Caco-2 (cell line): ENCODE measurements around the gene ROBO1. TPM values are rescaled to one million over a fixed set of nuclear protein-coding genes. Genes with fewer than 3 reads are reported as not detected.
"Not testable (repeated sequence)": the region's sequence is repeated elsewhere in the genome, so short reads cannot be mapped to it uniquely, and the experiment has no call there.

Experiments used
- BruUV-seq: library from RNA; stranded (reverse); fragments of 400-500 nt; replicated peaks from 2 replicates; lab custom pipeline; 2021; lab: Mats Ljungman, UMichigan
- CTCF ChIA-PET: fragments of 300-600 bp; sonication (Branson Sonifier 250); formaldehyde crosslinking; loops from one replicate; lab custom pipeline; 2022; ENCODE audit warnings: antibody characterized with exemption; lab: Charles Lee
- POLR2A ChIA-PET: fragments of 300-600 bp; sonication (Branson Sonifier 250); formaldehyde crosslinking; loops from one replicate; lab custom pipeline; 2022; ENCODE audit warnings: antibody characterized with exemption; lab: Charles Lee
- DNase-seq, 2 experiments: peaks; one replicate each; pipeline versions ENCODE4 v3.0.0 to v3.0.0-alpha.2; 2020 to 2022
- H3K27me3 ChIP-seq: replicated peaks from 2 replicates; pipeline ENCODE4 v1.6.0; 2011; ENCODE audit warnings: low read length; ENCODE audit not compliant: control insufficient read depth, insufficient read depth
- H3K36me3 ChIP-seq: 2 replicates; pipeline ENCODE4 v1.5.1; 2011; ENCODE audit warnings: low read length; ENCODE audit not compliant: control insufficient read depth, insufficient read depth
- H3K4me1 ChIP-seq: fragments of 250-450 bp; sonication (Bioruptor Pico); 2 replicates; pipeline ENCODE4 v1.5.1; 2020; ENCODE audit warnings: mild to moderate bottlenecking
- H3K4me3 ChIP-seq: 2 replicates; pipeline ENCODE4 v1.5.1; 2011; ENCODE audit warnings: low read depth, mild to moderate bottlenecking, control low read depth, low read length
- H3K9me3 ChIP-seq: fragments of 250-450 bp; sonication (Bioruptor Pico); 2 replicates; pipeline ENCODE4 v1.5.1; 2020; ENCODE audit warnings: mild to moderate bottlenecking, moderate library complexity
- H3K27ac Mint-ChIP-seq: one replicate; pipeline ENCODE4 v1.8.0; 2022; ENCODE audit warnings: mixed read lengths; ENCODE audit not compliant: unreplicated experiment
- H3K27me3 Mint-ChIP-seq: one replicate; pipeline ENCODE4 v1.8.0; 2022; ENCODE audit warnings: mixed read lengths; ENCODE audit not compliant: insufficient read depth, unreplicated experiment
- H3K36me3 Mint-ChIP-seq: one replicate; pipeline ENCODE4 v1.8.0; 2022; ENCODE audit warnings: mild to moderate bottlenecking, mixed read lengths; ENCODE audit not compliant: insufficient read depth, unreplicated experiment
- H3K4me1 Mint-ChIP-seq: one replicate; pipeline ENCODE4 v1.8.0; 2022; ENCODE audit warnings: low read depth, mixed read lengths; ENCODE audit not compliant: unreplicated experiment
- H3K4me3 Mint-ChIP-seq: one replicate; pipeline ENCODE4 v1.8.0; 2022; ENCODE audit warnings: mild to moderate bottlenecking, moderate library complexity, mixed read lengths; ENCODE audit not compliant: unreplicated experiment
- H3K9me3 Mint-ChIP-seq: one replicate; pipeline ENCODE4 v1.8.0; 2022; ENCODE audit warnings: mixed read lengths; ENCODE audit not compliant: unreplicated experiment
- CTCF ChIP-seq, 2 experiments: fragments of 200-600 bp in 1 of 2; IDR thresholded peaks; 1 replicate in 1 of 2; 2 replicates in 1 of 2; pipeline versions ENCODE4 v1.5.1 to v1.8.0; 2011 to 2022; ENCODE audit warnings: antibody characterized with exemption in 1 of 2, control low read depth in 1 of 2, inconsistent platforms in 1 of 2, low read depth in 1 of 2, low read length in 1 of 2, mild to moderate bottlenecking in 1 of 2, moderate library complexity in 1 of 2; ENCODE audit not compliant: insufficient read depth in 1 of 2, severe bottlenecking in 1 of 2, unreplicated experiment in 1 of 2
- intact Hi-C: fragments of 100-400 bp; cut with micrococcal nuclease; formaldehyde crosslinking; loops from one replicate; pipeline ENCODE4 v1.10.0; 2022; ENCODE audit not compliant: unreplicated experiment
- total RNA-seq: library from RNA; stranded (reverse); gene quantifications from 2 replicates; pipeline ENCODE4 v1.2.3, GENCODE V29; 2022

The ROBO1 gene
- total RNA-seq, 1 experiment from 2014 or later: 1.8 TPM

DNA sequence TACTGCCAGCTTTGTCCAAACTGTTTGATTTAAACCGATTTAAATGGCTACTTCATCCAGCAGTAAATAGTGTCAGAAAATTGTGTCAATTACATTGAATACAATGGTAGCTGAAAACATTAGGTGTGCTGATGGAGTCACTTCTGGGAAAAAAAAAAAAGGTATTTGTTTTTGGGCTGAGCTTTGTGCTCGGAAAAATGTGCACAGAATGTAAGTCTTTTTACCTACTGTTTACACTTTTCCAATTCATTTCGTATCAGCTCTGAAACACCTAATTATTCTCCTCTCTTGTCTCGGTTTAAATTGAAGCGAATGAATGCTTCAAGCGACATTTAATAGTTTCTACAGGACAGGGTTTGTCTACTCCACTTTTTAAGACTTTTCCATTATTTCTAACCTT, 1078.4 kb downstream of the ROBO1 start:
- Mint-ChIP-seq H3K4me1 (no peaks in the 10 kb centered on the region), H3K27me3 (no peaks in the 10 kb centered on the region), H3K4me3 (no peak overlapping the region), H3K36me3 (no peaks in the 10 kb centered on the region), H3K27ac (no peak overlapping the region), H3K9me3 (no peaks in the 10 kb centered on the region)
- ChIA-PET CTCF (no interaction called here), POLR2A (no interaction called here)
- H3K36me3 ChIP-seq: no peaks in the 10 kb centered on the region
- no peak for DNase-seq
- no peak for TF ChIP-seq CTCF (IDR thresholded peaks at IDR 0.05; ENCODE audit: insufficient read depth in 1 of 2, low read depth in 1 of 2, low read length in 1 of 2, severe bottlenecking in 1 of 2, unreplicated experiment in 1 of 2)
- H3K9me3 ChIP-seq: no peaks in the 10 kb centered on the region
- intact Hi-C loops: no loop called here
- BruUV-seq: no TSS peak
- H3K4me1 ChIP-seq: no peaks in the 10 kb centered on the region
- H3K4me3 ChIP-seq: no peak overlapping the region
- H3K27me3 ChIP-seq: no peaks in the 10 kb centered on the region

GRCh38 chr3:78687520-78687919, 1080.3 kb downstream of the ROBO1 start:
- no TSS peak for BruUV-seq
- POLR2A ChIA-PET: no interaction called here
- Histone ChIP-seq H3K4me3 (no peak overlapping the region), H3K36me3 (no peaks in the 10 kb centered on the region), H3K4me1 (no peaks in the 10 kb centered on the region), H3K27me3 (no peaks in the 10 kb centered on the region), H3K9me3 (no peaks in the 10 kb centered on the region)
- Mint-ChIP-seq H3K9me3 (no peaks in the 10 kb centered on the region), H3K27me3 (no peaks in the 10 kb centered on the region), H3K27ac (no peak overlapping the region), H3K4me1 (no peaks in the 10 kb centered on the region), H3K4me3 (no peak overlapping the region), H3K36me3 (no peaks in the 10 kb centered on the region)
- TF ChIP-seq CTCF (IDR thresholded peaks at IDR 0.05; ENCODE audit: insufficient read depth in 1 of 2, low read depth in 1 of 2, low read length in 1 of 2, severe bottlenecking in 1 of 2, unreplicated experiment in 1 of 2): no peak
- intact Hi-C loops: no loop called here
- CTCF ChIA-PET: no interaction called here
- DNase-seq: no peak

DNA sequence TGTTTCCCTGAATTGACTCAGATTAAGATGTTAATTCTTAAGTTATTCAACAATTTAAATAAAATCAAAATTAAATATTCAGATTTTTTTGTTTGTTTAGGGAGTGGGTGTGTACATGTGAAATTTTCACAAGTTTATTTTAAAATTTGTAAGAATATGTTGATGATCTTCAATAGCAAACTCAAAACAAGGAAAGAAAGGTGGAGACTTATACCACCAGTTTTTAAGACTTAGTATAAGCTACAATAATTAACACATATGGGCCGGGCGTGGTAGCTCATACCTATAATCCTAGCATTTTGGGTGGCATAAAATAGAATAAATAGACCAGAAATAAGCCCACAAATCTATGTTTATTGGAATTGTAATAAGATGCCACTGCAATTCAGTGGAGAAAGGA, 1084.5 kb downstream of the ROBO1 start:
- ChIA-PET CTCF (no interaction called here), POLR2A (no interaction called here)
- no peak overlapping the region for H3K4me3 Mint-ChIP-seq
- no TSS peak for BruUV-seq
- TF ChIP-seq CTCF (IDR thresholded peaks at IDR 0.05; ENCODE audit: insufficient read depth in 1 of 2, low read depth in 1 of 2, low read length in 1 of 2, severe bottlenecking in 1 of 2, unreplicated experiment in 1 of 2): no peak
- H3K9me3 ChIP-seq: no peaks in the 10 kb centered on the region
- no peaks in the 10 kb centered on the region for H3K9me3 Mint-ChIP-seq
- intact Hi-C loops: no loop called here
- no peak overlapping the region for H3K4me3 ChIP-seq
- H3K4me1 Mint-ChIP-seq: no peaks in the 10 kb centered on the region
- no peaks in the 10 kb centered on the region for H3K27me3 ChIP-seq
- H3K36me3 ChIP-seq: no peaks in the 10 kb centered on the region
- H3K27ac Mint-ChIP-seq: no peak overlapping the region
- DNase-seq: no peak
- H3K27me3 Mint-ChIP-seq: no peaks in the 10 kb centered on the region
- no peaks in the 10 kb centered on the region for H3K4me1 ChIP-seq
- H3K36me3 Mint-ChIP-seq: no peaks in the 10 kb centered on the region

DNA sequence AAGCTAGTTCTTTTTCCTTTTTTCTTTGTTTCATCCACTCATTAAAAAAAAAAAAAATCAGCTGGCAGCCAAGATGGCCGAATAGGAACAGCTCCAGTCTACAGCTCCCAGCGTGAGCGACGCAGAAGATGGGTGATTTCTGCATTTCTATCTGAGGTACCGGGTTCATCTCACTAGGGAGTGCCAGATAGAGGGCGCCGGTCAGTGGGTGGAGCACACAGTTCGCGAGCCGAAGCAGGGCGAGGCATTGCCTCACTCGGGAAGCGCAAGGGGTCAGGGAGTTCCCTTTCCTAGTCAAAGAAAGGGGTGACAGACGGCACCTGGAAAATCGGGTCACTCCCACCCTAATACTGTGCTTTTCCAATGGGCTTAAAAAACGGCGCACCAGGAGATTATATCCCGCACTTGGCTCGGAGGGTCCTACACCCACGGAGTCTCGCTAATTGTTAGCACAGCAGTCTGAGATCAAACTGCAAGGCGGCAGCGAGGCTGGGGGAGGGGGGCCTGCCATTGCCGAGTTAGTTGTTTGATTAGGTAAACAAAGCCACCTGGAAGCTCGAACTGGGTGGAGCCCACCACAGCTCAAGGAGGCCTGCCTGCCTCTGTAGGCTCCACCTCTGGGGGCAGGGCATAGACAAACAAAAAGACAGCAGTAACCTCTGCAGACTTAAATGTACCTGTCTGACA, 1092.5 kb downstream of the ROBO1 start:
- CTCF ChIA-PET, H3K9me3 Mint-ChIP-seq, H3K27me3 Mint-ChIP-seq, H3K27me3 ChIP-seq, H3K4me1 Mint-ChIP-seq, H3K27ac Mint-ChIP-seq, H3K36me3 Mint-ChIP-seq, H3K4me1 ChIP-seq, intact Hi-C loops, BruUV-seq, H3K36me3 ChIP-seq, H3K4me3 ChIP-seq, POLR2A ChIA-PET, H3K9me3 ChIP-seq: not testable (repeated sequence)
- peak overlapping the region; percentile 58 for H3K4me3 Mint-ChIP-seq
- DNase-seq: peak in 1 of 2 experiments; percentile 1
